Measurements from ENCODE around the gene GDE1.
"Not testable (repeated sequence)": the region's sequence is repeated elsewhere in the genome, so short reads cannot be mapped to it uniquely, and the experiment has no call there.

Gene GDE1

GRCh38 chr16:19521471-19522396 lies at the start of gene GDE1:
TSS of gene GDE1 (minus strand) at chr16:19522098. CDS start at chr16:19521964, 134 bp downstream.
- peak; percentile 62 to 66 for DNase-seq (ENCODE audit: low read depth in 2 of 2)

- DNase-seq (ENCODE audit: low read depth in 2 of 2) = no peak
Observed at GRCh38 chr16:19567560-19567959, 45.7 kb upstream of the GDE1 start.

GRCh38 chr16:19566362-19566761 lies 44.5 kb upstream of the GDE1 start:
- no peak for DNase-seq (ENCODE audit: low read depth in 2 of 2)

GRCh38 chr16:19563377-19563776 lies 41.5 kb upstream of the GDE1 start:
- no peak for DNase-seq (ENCODE audit: low read depth in 2 of 2)

GRCh38 chr16:19560078-19560477 lies 38.2 kb upstream of the GDE1 start:
- DNase-seq (ENCODE audit: low read depth in 2 of 2) = no peak

- DNase-seq (ENCODE audit: low read depth in 2 of 2) = peak in 1 of 2 experiments; percentile 25
Observed at GRCh38 chr16:19559242-19559910, 37.5 kb upstream of the GDE1 start.

- DNase-seq (ENCODE audit: low read depth in 2 of 2) = no peak
Observed at GRCh38 chr16:19555938-19556771, 34.3 kb upstream of the GDE1 start.

GRCh38 chr16:19555186-19555937 lies 33.5 kb upstream of the GDE1 start, which contains the start of gene VPS35L:
TSS of gene VPS35L (plus strand) at chr16:19555703. CDS start at chr16:19555730, 27 bp downstream.
- DNase-seq (ENCODE audit: low read depth in 2 of 2) = peak; percentile 95

GRCh38 chr16:19549673-19550072 lies 27.8 kb upstream of the GDE1 start:
- no peak for DNase-seq (ENCODE audit: low read depth in 2 of 2)

GRCh38 chr16:19548144-19548543 lies 26.2 kb upstream of the GDE1 start:
- no peak for DNase-seq (ENCODE audit: low read depth in 2 of 2)

- DNase-seq (ENCODE audit: low read depth in 2 of 2) = not testable (repeated sequence)
Observed at GRCh38 chr16:19543278-19543996, 21.5 kb upstream of the GDE1 start.

GRCh38 chr16:19542138-19542821 lies 20.4 kb upstream of the GDE1 start:
- no peak for DNase-seq (ENCODE audit: low read depth in 2 of 2)

- no peak for DNase-seq (ENCODE audit: low read depth in 2 of 2)
Observed at GRCh38 chr16:19540241-19540970, 18.5 kb upstream of the GDE1 start.

- no peak for DNase-seq (ENCODE audit: low read depth in 2 of 2)
Observed at GRCh38 chr16:19532601-19533000, 10.7 kb upstream of the GDE1 start.

- no peak for DNase-seq (ENCODE audit: low read depth in 2 of 2)
Observed at GRCh38 chr16:19528666-19529065, 6.8 kb upstream of the GDE1 start.

GRCh38 chr16:19527161-19527560 lies 5.3 kb upstream of the GDE1 start:
- no peak for DNase-seq (ENCODE audit: low read depth in 2 of 2)

GRCh38 chr16:19525385-19525723 lies 3.5 kb upstream of the GDE1 start:
- no peak for DNase-seq (ENCODE audit: low read depth in 2 of 2)

- no peak for DNase-seq (ENCODE audit: low read depth in 2 of 2)
Observed at GRCh38 chr16:19524616-19525384, 2.9 kb upstream of the GDE1 start.

GRCh38 chr16:19524356-19524615 lies 2.4 kb upstream of the GDE1 start:
- no peak for DNase-seq (ENCODE audit: low read depth in 2 of 2)
